Right lobe of liver (tissue), 6 donors: ENCODE measurements around the gene CPT1A. TPM values are rescaled to one million over a fixed set of nuclear protein-coding genes. Genes with fewer than 3 reads are reported as not detected.
A peak's percentile ranks its signal among the peaks of the same experiment; 100 is the strongest.

Experiments
- ATAC-seq, 4 donors: fragments of 200-7000 bp; cut with Tn5 transposase; one replicate each; pipeline ENCODE4 v1.9.1; 2020; ENCODE audit warnings: mild to moderate bottlenecking in 4 of 4, moderate library complexity in 4 of 4
- DNase-seq, 3 donors: peaks; one replicate each; pipeline ENCODE4 v3.0.0-alpha.2; 2020
- H3K27ac ChIP-seq, 3 donors: fragments of 200-600 bp; one replicate each; pipeline ENCODE4 v1.8.0; 2022
- H3K27me3 ChIP-seq, 2 donors: fragments of 200-600 bp; one replicate each; pipeline ENCODE4 v1.8.0; 2022
- H3K36me3 ChIP-seq, 4 donors: fragments of 200-600 bp; sonication (generic) in 1 of 4; one replicate each; pipeline versions ENCODE4 v1.5.1 to v1.8.0; 2017 to 2022; ENCODE audit warnings: control low read depth in 1 of 4
- H3K4me1 ChIP-seq, 4 donors: fragments of 200-600 bp; sonication (generic) in 1 of 4; one replicate each; pipeline versions ENCODE4 v1.5.1 to v1.8.0; 2017 to 2022; ENCODE audit warnings: control low read depth in 1 of 4
- H3K4me3 ChIP-seq, 3 donors: fragments of 200-600 bp; one replicate each; pipeline ENCODE4 v1.8.0; 2022
- H3K9me3 ChIP-seq, 4 donors: fragments of 200-600 bp; sonication (generic) in 1 of 4; one replicate each; pipeline versions ENCODE4 v1.5.1 to v1.8.0; 2017 to 2022; ENCODE audit warnings: control low read depth in 1 of 4
- POLR2A ChIP-seq: fragments of 450-650 bp; IDR thresholded peaks from one replicate; pipeline ENCODE4 v1.6.1; 2017; ENCODE audit warnings: antibody characterized with exemption, mild to moderate bottlenecking
- WGBS: methylation state at CpG from one replicate; pipeline ENCODE4 v1.1.6; 2018; ENCODE audit warnings: low coverage, low lambda C conversion rate; ENCODE audit not compliant: insufficient coverage; ENCODE audit errors: missing lambda C conversion rate; 5-methylcytosine and 5-hydroxymethylcytosine counted together
- intact Hi-C, 2 donors: fragments of 100-400 bp; cut with DNase I; formaldehyde crosslinking; loops; one replicate each; pipeline versions ENCODE4 v1.11.2 to v1.14.1; 2022
- total RNA-seq, 6 experiments: library from RNA; depleted of rRNA in 2 of 6; stranded (reverse); fragments of >200 nt in 2 of 6; fragmentation: NEBNext Ultra II Directional in 3 of 6; extraction: Animal tissue kit (Norgen Biotek cat#: 25700) in 3 of 6; gene quantifications; one replicate each; pipeline versions ENCODE4 v1.1.0 to v1.2.4, GENCODE V29; 2016 to 2023
- TF ChIP-seq, protein P1 (sequence below), 4 donors: fragments of 200-600 bp in 3 of 4; fragments of 450-650 bp in 1 of 4; IDR thresholded peaks; one replicate each; pipeline versions ENCODE4 v1.5.1 to v1.8.0; 2016 to 2022; ENCODE audit warnings: antibody characterized with exemption in 4 of 4, mild to moderate bottlenecking in 2 of 4
- donor health status: DM: no; HTN: yes; CAD: no.
- donor health status: DM: no; HTN: no; CAD: no.
- donor health status: DM: no; HTN: no; CAD: no.
- donor health status: DM: no; HTN: yes; CAD: no.
- donor health status: DM: no; HTN: yes; CAD: no.

Gene CPT1A
- total RNA-seq, 6 experiments from 2014 or later, result 30.5 to 152 (median 90.8) TPM

DNA sequence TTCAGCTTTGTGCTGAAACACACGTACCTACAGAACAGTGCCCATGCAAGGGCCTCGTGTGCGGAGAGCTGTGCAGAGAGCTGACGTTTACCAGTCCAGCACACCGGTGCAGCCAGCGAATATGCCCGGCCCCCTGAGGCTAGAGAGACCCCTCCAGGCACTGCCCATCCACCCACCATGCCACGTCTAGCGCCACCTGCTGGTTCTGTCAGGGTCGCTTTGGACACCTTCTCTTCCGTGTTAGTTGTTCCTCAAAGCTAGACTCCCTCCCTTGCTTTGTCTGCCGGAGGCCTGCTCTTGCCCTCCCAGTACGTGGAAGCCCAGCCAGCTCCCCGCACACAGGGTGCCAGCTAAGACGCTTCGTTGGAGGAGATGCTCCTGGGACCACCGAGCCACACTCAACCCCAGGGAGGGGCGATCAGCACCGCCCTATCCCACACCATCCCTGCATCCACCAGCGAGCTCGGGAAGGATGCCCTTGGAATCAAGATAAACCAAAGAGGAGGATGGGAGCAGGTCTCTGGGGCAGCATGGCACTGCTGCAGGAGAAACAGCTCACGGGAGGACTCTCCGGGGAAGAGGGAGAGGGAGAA is 43.4 kb downstream of the CPT1A start:
- 64% methylated on average over 11 of the region's 23 CpGs for WGBS
- DNase-seq, result peak in 1 of 3 donors; percentile 34
- peak; percentile 34 to 52 (median 41) for ATAC-seq

DNA sequence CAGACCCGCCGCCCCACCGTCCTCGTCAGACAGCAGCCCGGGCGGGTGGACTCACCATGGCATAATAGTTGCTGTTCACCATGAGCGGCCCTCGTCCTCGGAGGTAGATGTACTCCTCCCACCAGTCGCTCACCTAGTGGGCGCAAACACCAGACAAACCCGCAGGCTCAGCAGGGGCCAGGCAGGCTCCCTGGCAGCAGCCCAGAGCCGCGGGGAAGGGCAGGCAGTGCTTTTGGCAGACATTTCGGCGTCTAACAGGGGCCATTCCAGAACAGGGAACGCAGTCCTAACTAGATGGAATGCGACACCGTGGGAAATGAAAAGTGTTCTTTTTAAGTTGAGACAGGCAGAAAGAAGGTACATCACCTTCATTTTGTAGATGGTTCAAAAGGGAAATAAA is 44.9 kb downstream of the CPT1A start:
- Histone ChIP-seq H3K9me3 (no peaks in the 10 kb centered on the region), H3K36me3 (peaks cover 0 to 84% (median 51%) of the 10 kb centered on the region in 4 donors), H3K4me3 (no peak overlapping the region), H3K4me1 (no peaks in the 10 kb centered on the region), H3K27me3 (no peaks in the 10 kb centered on the region), H3K27ac (no peak overlapping the region)
- intact Hi-C loops, result no loop called here
- DNase-seq (no peak), ATAC-seq (peak in 1 of 4 donors; percentile 15)
- TF ChIP-seq POLR2A, result no peak
- TF ChIP-seq, protein P1, sequence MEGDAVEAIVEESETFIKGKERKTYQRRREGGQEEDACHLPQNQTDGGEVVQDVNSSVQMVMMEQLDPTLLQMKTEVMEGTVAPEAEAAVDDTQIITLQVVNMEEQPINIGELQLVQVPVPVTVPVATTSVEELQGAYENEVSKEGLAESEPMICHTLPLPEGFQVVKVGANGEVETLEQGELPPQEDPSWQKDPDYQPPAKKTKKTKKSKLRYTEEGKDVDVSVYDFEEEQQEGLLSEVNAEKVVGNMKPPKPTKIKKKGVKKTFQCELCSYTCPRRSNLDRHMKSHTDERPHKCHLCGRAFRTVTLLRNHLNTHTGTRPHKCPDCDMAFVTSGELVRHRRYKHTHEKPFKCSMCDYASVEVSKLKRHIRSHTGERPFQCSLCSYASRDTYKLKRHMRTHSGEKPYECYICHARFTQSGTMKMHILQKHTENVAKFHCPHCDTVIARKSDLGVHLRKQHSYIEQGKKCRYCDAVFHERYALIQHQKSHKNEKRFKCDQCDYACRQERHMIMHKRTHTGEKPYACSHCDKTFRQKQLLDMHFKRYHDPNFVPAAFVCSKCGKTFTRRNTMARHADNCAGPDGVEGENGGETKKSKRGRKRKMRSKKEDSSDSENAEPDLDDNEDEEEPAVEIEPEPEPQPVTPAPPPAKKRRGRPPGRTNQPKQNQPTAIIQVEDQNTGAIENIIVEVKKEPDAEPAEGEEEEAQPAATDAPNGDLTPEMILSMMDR (IDR thresholded peaks at IDR 0.05), result no peak
- 61% methylated on average over 5 of the region's 19 CpGs for WGBS

More for the DNA sequence above, 43.4 kb downstream of the CPT1A start:
- H3K9me3 ChIP-seq, result no peaks in the 10 kb centered on the region
- intact Hi-C loops, result no loop called here
- H3K27ac ChIP-seq, result no peak overlapping the region
- no peak overlapping the region for H3K4me3 ChIP-seq
- H3K4me1 ChIP-seq, result no peaks in the 10 kb centered on the region
- H3K36me3 ChIP-seq, result peaks cover 0 to 84% (median 43%) of the 10 kb centered on the region in 4 donors
- no peaks in the 10 kb centered on the region for H3K27me3 ChIP-seq
- TF ChIP-seq, protein P1 (IDR thresholded peaks at IDR 0.05), result peak; percentile 26 to 56 (median 46)
- TF ChIP-seq POLR2A, result no peak

GRCh38 chr11:68792400-68792966 is 49.2 kb downstream of the CPT1A start:
- intact Hi-C loops, result no loop called here
- H3K4me1 ChIP-seq, result no peaks in the 10 kb centered on the region
- no peak for TF ChIP-seq POLR2A
- TF ChIP-seq, protein P1 (IDR thresholded peaks at IDR 0.05), result no peak
- H3K27ac ChIP-seq, result no peak overlapping the region
- no peaks in the 10 kb centered on the region for H3K9me3 ChIP-seq
- peaks cover 0 to 96% (median 41%) of the 10 kb centered on the region in 4 donors for H3K36me3 ChIP-seq
- no peaks in the 10 kb centered on the region for H3K27me3 ChIP-seq
- ATAC-seq (no peak), DNase-seq (no peak)
- no peak overlapping the region for H3K4me3 ChIP-seq
- WGBS, result 95% methylated on average over 7 of the region's 18 CpGs

GRCh38 chr11:68784653-68785052 is 57.1 kb downstream of the CPT1A start:
- ATAC-seq (peak in 1 of 4 donors; percentile 15), DNase-seq (no peak)
- Histone ChIP-seq H3K27me3 (no peaks in the 10 kb centered on the region), H3K9me3 (no peaks in the 10 kb centered on the region), H3K4me1 (no peaks in the 10 kb centered on the region), H3K36me3 (peaks cover 0 to 89% (median 42%) of the 10 kb centered on the region in 4 donors), H3K27ac (no peak overlapping the region), H3K4me3 (no peak overlapping the region)
- TF ChIP-seq POLR2A, result no peak
- TF ChIP-seq, protein P1 (IDR thresholded peaks at IDR 0.05), result no peak
- intact Hi-C loops, result no loop called here
- 0% methylated on average over 1 of the region's 16 CpGs for WGBS
